HG02623 (cell line): ENCODE data around the gene NPAS3.

Experiments used
- ATAC-seq: cut with Tn5 transposase; IDR thresholded peaks from one replicate; pipeline ENCODE4 v1.9.1; 2021; ENCODE audit warnings: moderate library complexity; ENCODE audit not compliant: unreplicated experiment

The NPAS3 gene

DNA sequence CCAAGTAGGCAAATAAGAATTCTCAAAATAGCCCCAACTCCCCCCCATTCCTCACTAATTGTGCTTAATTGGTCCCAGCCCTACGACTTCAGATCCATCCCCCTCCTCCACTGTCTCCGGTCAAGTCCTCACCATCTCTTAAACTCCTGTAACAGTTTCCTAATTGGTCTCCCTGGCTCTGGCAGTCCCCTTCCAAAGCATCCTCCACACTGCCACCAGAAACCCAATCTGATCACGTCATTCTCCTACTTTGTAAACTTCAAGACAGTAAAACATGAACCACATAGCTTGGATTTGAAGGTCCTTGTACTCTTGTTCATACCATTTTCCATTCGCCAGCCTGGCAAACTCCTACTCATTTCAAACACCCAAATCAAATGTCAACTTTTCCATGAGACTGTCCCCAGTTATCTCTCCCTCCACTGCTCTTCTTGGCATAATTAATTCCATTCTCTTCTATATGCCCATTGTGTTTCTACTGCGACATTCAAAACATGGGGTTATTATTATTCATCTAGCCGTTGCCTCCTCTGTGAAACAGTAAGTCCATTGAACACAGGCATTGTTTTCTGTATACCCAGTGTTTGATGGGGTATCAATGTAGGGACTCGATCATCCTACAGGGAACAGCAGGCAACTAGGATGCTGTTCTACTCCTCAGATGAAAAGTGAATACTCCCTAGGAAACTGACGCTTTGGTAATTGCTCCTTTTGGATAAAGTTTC is 907.6 kb downstream of the NPAS3 start:
- ATAC-seq, result no peak

DNA sequence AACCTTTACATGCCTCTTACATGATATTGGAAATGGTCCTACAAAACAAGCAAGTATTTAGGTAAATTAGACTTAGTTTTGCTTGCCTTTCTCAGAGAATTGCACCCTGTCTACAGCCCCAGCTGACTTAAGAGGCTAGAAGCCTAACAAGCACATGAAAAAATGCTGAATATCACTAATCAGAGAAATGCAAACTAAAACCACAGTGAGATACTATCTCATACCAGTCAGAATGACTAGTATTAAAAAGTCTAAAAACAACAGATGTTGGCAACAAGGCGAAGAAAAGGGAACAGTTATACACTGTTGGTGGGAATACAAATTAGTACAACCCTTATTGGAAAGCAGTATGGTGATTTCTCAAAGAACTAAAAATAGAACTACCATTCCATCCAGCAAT is 908.4 kb downstream of the NPAS3 start:
- no peak for ATAC-seq

DNA sequence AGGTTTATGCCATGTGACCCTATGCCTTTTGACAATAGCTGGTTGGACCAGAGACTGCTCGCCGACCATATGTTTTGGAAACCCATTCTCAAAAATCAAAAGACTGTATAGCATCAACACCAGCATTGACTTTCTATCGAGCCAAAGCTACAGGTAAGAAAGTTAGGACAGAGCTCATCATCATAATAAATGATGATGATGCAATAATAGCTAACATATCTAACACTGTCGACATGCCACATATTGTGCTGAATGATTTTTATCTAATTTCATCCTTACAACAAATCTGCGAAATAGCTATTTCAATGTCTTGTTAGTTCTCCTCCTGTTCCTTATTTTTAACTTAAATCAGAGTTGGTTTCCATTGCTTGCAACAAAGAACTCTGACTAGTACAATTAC is 909.3 kb downstream of the NPAS3 start:
- no peak for ATAC-seq

DNA sequence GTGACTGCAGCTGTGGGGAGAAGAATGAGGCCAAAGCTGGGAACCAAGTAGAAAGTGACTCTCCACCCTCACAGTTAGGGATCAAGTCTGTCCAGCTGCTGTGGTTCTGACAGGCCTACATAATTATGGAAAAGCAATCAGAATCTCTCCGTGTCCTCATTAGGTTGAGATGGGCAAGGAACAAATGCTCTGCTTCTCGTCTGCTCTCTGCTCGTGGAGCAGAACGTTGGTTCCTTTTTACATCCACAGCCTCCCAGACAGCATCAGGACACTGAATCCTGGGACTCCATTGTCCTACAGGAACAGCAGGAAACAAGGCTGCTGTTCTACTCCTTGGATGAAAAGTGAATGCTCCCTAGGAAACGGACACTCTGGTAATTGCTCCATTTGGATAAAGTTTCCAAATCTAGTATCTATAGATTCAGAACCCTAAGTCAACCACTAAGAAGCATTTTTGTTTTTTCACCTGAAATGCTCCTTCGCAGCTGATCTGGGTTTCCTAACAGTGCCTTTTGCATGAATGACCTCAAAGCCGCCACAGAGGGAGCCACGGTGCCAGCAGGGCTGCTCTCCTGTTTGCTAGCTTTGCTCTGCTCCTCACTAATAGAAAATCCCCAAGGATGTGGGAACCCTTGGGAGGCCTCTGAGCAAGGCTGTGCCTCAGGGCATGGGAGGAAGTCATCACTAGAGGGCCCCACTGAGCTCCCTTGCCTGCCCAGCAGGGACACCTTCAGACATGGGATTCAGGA is 910.2 kb downstream of the NPAS3 start:
- no peak for ATAC-seq

DNA sequence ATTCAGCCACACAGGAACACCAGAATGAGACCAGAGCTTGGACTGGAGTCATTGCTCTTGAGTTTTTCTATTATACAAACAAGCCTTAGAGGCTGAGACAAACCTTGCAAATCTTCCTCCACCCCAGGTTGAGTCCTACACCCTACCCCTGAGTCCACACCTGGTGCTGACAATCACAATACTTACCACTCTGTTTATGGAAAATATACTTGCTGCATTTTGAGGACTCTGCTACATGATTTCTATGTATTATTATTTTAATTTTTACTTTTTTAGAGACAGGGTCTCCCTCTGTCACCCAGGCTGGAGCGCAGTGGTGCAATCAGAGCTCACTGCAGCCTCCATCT is 910.7 kb downstream of the NPAS3 start:
- ATAC-seq, result no peak

- ATAC-seq, result no peak
Measured at GRCh38 chr14:33850826-33851225, 912.1 kb downstream of the NPAS3 start.

DNA sequence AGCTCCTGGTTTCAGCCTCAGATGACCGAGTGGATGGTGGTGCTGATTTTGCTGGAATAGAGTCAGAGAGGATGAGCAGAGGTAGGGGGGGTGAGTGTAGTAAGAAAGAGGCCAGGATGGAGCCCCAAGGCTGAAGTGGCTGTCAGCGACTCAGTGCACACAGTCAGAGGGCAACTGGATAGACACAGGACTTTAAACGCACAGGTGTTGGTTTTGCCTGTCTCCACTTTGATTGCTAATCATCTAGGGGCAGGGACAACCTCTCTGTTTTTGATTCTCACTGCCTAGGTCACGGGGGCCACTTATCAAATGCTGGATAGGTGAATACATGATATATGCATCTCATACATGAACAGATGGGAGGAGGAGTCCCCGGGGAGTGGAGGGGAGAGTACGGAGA is 912.7 kb downstream of the NPAS3 start:
- no peak for ATAC-seq

DNA sequence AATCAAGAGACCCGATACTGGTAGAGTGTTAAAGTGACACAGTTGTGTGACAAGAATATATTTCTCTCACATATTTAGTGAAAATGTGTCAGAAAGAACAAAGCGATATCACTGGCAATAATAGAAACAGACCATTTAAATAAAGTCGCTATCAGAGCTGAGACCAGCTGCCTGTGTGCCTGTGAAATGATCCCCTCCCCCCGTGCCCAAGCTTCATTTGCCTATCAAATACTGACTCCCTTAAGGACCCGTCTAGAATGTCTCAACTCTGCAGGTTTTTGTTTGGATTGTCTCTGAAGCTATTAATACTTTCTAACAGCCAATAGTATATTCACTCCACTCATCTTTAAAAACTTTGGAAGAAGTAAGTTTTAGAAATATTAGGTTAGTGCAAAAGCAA is 913.3 kb downstream of the NPAS3 start:
- ATAC-seq, result no peak
